H1 (cell line): ENCODE measurements around the gene RAB32. TPM values are rescaled to one million over a fixed set of nuclear protein-coding genes. Genes with fewer than 3 reads are reported as not detected.

Source experiments
- CTCF ChIA-PET: fragments of 300-600 bp; sonication (Branson Sonifier 250); formaldehyde crosslinking; loops from one replicate; lab custom pipeline; 2021; ENCODE audit not compliant: partially characterized antibody; lab: Charles Lee
- POLR2A ChIA-PET: fragments of 300-600 bp; sonication (Branson Sonifier 250); formaldehyde crosslinking; loops from one replicate; lab custom pipeline; 2021; ENCODE audit warnings: inconsistent platforms; ENCODE audit not compliant: partially characterized antibody; lab: Charles Lee
- DNase-seq, 2 experiments: peaks; one replicate each; pipeline versions ENCODE4 v3.0.0 to v3.0.0-alpha.2; 2010 to 2022; ENCODE audit warnings: low spot score in 2 of 2, low read depth in 1 of 2, mixed read lengths in 1 of 2
- FAIRE-seq: peaks from 2 replicates; lab custom pipeline; 2011; peaks lifted over from hg19 to GRCh38; lab: Jason Lieb, UNC
- H2AFZ ChIP-seq: 2 replicates; pipeline ENCODE4 v1.8.1; 2012; ENCODE audit warnings: low read length, inconsistent platforms
- H2AK5ac ChIP-seq: 2 replicates; pipeline ENCODE4 v1.6.1; 2013; ENCODE audit warnings: low read depth, low read length
- H2BK120ac ChIP-seq: replicated peaks from 2 replicates; pipeline ENCODE3; 2013; ENCODE audit warnings: low read depth, low read length, inconsistent platforms
- H2BK12ac ChIP-seq: 2 replicates; pipeline ENCODE4 v1.6.1; 2013; ENCODE audit warnings: low read depth, low read length
- H2BK15ac ChIP-seq: 2 replicates; pipeline ENCODE4 v1.6.1; 2013; ENCODE audit warnings: low read length
- H2BK20ac ChIP-seq: 2 replicates; pipeline ENCODE4 v1.6.1; 2013; ENCODE audit warnings: low read length
- H2BK5ac ChIP-seq: 2 replicates; pipeline ENCODE4 v1.6.1; 2013; ENCODE audit warnings: low read depth, low read length
- H3K14ac ChIP-seq: 2 replicates; pipeline ENCODE4 v1.6.1; 2013; ENCODE audit warnings: inconsistent platforms; ENCODE audit not compliant: insufficient read length
- H3K18ac ChIP-seq: 2 replicates; pipeline ENCODE4 v1.6.1; 2013; ENCODE audit warnings: low read length; ENCODE audit errors: extremely low read depth
- H3K23ac ChIP-seq: 2 replicates; pipeline ENCODE4 v1.6.1; 2013; ENCODE audit warnings: inconsistent platforms; ENCODE audit not compliant: insufficient read length
- H3K23me2 ChIP-seq: 2 replicates; pipeline ENCODE4 v1.6.1; 2013; ENCODE audit warnings: low read depth, low read length
- H3K27ac ChIP-seq: 2 replicates; pipeline ENCODE4 v1.6.1; 2011; ENCODE audit warnings: low read depth, low read length, inconsistent platforms
- H3K27me3 ChIP-seq, 4 experiments: replicated peaks in 1 of 4; 1 replicate in 1 of 4; 2 replicates in 3 of 4; pipeline versions ENCODE4 v1.6.1 to v1.8.1; 2011 to 2013; ENCODE audit warnings: low read length in 3 of 4, mild to moderate bottlenecking in 3 of 4, inconsistent platforms in 2 of 4, mixed read lengths in 2 of 4, moderate library complexity in 1 of 4; ENCODE audit not compliant: control insufficient read depth in 3 of 4, insufficient read depth in 3 of 4; ENCODE audit errors: extremely low read depth in 1 of 4
- H3K36me3 ChIP-seq, 4 experiments: 2 replicates each; pipeline versions ENCODE4 v1.6.1 to v1.8.1; 2011 to 2013; ENCODE audit warnings: mild to moderate bottlenecking in 4 of 4, low read length in 3 of 4, moderate library complexity in 2 of 4, control low read depth in 1 of 4, inconsistent platforms in 1 of 4; ENCODE audit not compliant: insufficient read depth in 4 of 4, control insufficient read depth in 2 of 4
- H3K4ac ChIP-seq: replicated peaks from 2 replicates; pipeline ENCODE3; 2013; ENCODE audit warnings: low read length, low read depth, mixed read lengths, inconsistent platforms; ENCODE audit not compliant: insufficient read length
- H3K4me1 ChIP-seq, 4 experiments: replicated peaks in 1 of 4; 1 replicate in 1 of 4; 2 replicates in 3 of 4; pipeline versions ENCODE4 v1.6.1 to v1.8.1; 2011 to 2013; ENCODE audit warnings: low read length in 3 of 4, inconsistent platforms in 2 of 4, mixed read lengths in 1 of 4; ENCODE audit not compliant: insufficient read depth in 4 of 4, control insufficient read depth in 3 of 4
- H3K4me2 ChIP-seq, 2 experiments: 2 replicates each; pipeline versions ENCODE4 v1.6.1 to v1.8.1; 2011 to 2013; ENCODE audit warnings: low read depth in 2 of 2, low read length in 2 of 2, control low read depth in 1 of 2, inconsistent platforms in 1 of 2, mild to moderate bottlenecking in 1 of 2; ENCODE audit not compliant: insufficient read depth in 1 of 2
- H3K4me3 ChIP-seq, 4 experiments: fragments of 200-600, 300-600 bp in 1 of 4; sonication (generic), shearing (Covaris generic), sonication (Bioruptor Twin) in 1 of 4; 2 replicates each; pipeline versions ENCODE4 v1.5.1 to v1.8.1; 2011 to 2016; ENCODE audit warnings: low read length in 4 of 4, low read depth in 3 of 4, control low read depth in 2 of 4, inconsistent platforms in 2 of 4, mild to moderate bottlenecking in 2 of 4, mixed read lengths in 1 of 4, moderate library complexity in 1 of 4; ENCODE audit not compliant: insufficient read depth in 2 of 4; ENCODE audit errors: extremely low read depth in 1 of 4
- H3K56ac ChIP-seq: replicated peaks from 2 replicates; pipeline ENCODE3; 2013; ENCODE audit warnings: low read depth, mild to moderate bottlenecking, mixed read lengths, low read length, inconsistent platforms; ENCODE audit not compliant: insufficient read length
- H3K79me1 ChIP-seq: 2 replicates; pipeline ENCODE4 v1.6.1; 2013; ENCODE audit warnings: low read depth, low read length, control low read depth
- H3K79me2 ChIP-seq, 2 experiments: 2 replicates each; pipeline versions ENCODE4 v1.6.1 to v1.8.1; 2012 to 2013; ENCODE audit warnings: low read length in 2 of 2, mild to moderate bottlenecking in 2 of 2, inconsistent platforms in 1 of 2; ENCODE audit not compliant: insufficient read depth in 2 of 2, control insufficient read depth in 1 of 2
- H3K9ac ChIP-seq, 4 experiments: replicated peaks in 1 of 4; 1 replicate in 1 of 4; 2 replicates in 3 of 4; pipeline versions ENCODE4 v1.6.1 to v1.8.1; 2011 to 2013; ENCODE audit warnings: low read depth in 3 of 4, low read length in 3 of 4, control low read depth in 2 of 4, mild to moderate bottlenecking in 2 of 4, moderate library complexity in 2 of 4, inconsistent platforms in 1 of 4; ENCODE audit errors: extremely low read depth in 1 of 4
- H3K9me3 ChIP-seq, 2 experiments: 2 replicates each; pipeline versions ENCODE4 v1.6.1 to v1.8.1; 2012 to 2013; ENCODE audit warnings: mild to moderate bottlenecking in 2 of 2, moderate library complexity in 2 of 2, control low read depth in 1 of 2, inconsistent platforms in 1 of 2, low read depth in 1 of 2, low read length in 1 of 2, mixed read lengths in 1 of 2; ENCODE audit not compliant: insufficient read depth in 2 of 2
- H4K20me1 ChIP-seq, 2 experiments: replicated peaks in 1 of 2; 2 replicates each; pipeline versions ENCODE3 to v1.8.1; 2011 to 2013; ENCODE audit warnings: inconsistent platforms in 2 of 2, low read length in 2 of 2, mild to moderate bottlenecking in 1 of 2; ENCODE audit not compliant: insufficient read depth in 2 of 2, control insufficient read depth in 1 of 2
- H4K5ac ChIP-seq: 2 replicates; pipeline ENCODE4 v1.6.1; 2013; ENCODE audit warnings: low read length, low read depth, mixed read lengths, inconsistent platforms; ENCODE audit not compliant: insufficient read length
- H4K8ac ChIP-seq: 2 replicates; pipeline ENCODE4 v1.8.0; 2013; ENCODE audit warnings: mild to moderate bottlenecking, moderate library complexity, low read length, inconsistent platforms; ENCODE audit not compliant: insufficient read depth; ENCODE audit errors: extremely low read depth
- H4K91ac ChIP-seq: replicated peaks from 2 replicates; pipeline ENCODE3; 2013; ENCODE audit warnings: low read length, mixed read lengths, inconsistent platforms; ENCODE audit not compliant: insufficient read length
- CTBP2 ChIP-seq: IDR thresholded peaks from 2 replicates; pipeline ENCODE4 v1.7.0; 2011; ENCODE audit warnings: borderline replicate concordance, mild to moderate bottlenecking, moderate library complexity, mixed read lengths, low read length; ENCODE audit not compliant: insufficient read depth, insufficient read length
- JUND ChIP-seq: IDR thresholded peaks from 2 replicates; pipeline ENCODE4 v1.6.1; 2011; ENCODE audit warnings: mild to moderate bottlenecking, improper control_type of control experiment, low read length
- SIN3A ChIP-seq, 2 experiments: IDR thresholded peaks in 1 of 2; conservative IDR thresholded peaks in 1 of 2; 2 replicates each; pipeline ENCODE4 v1.6.1; 2011 to 2012; ENCODE audit warnings: low read length in 2 of 2, improper control_type of control experiment in 1 of 2, low read depth in 1 of 2, mild to moderate bottlenecking in 1 of 2
- SUZ12 ChIP-seq: fragments of 200-600 bp; sonication (generic); IDR thresholded peaks from 2 replicates; pipeline ENCODE4 v1.6.1; 2012; ENCODE audit warnings: mild to moderate bottlenecking, inconsistent platforms, low read length, moderate library complexity, mixed read lengths
- TEAD4 ChIP-seq: IDR thresholded peaks from 2 replicates; pipeline ENCODE4 v1.6.1; 2012; ENCODE audit warnings: low read depth, low read length, inconsistent platforms, mixed read lengths
- WGBS, 2 experiments: shearing (Covaris generic) in 1 of 2; methylation state at CpG; one replicate each; pipeline versions ENCODE4 v1.1.6 to v1.1.7; 2013 to 2015; ENCODE audit warnings: low lambda C conversion rate in 2 of 2, mixed read lengths in 2 of 2, inconsistent platforms in 1 of 2, low coverage in 1 of 2, missing lambda C conversion rate in 1 of 2; ENCODE audit not compliant: insufficient replicate concordance in 2 of 2, insufficient coverage in 1 of 2, insufficient read length in 1 of 2; ENCODE audit errors: extremely low coverage in 1 of 2, missing lambda C conversion rate in 1 of 2; 5-methylcytosine and 5-hydroxymethylcytosine counted together
- polyA plus RNA-seq, 7 experiments: library from polyadenylated mRNA; depleted of rRNA in 3 of 7; stranded (reverse) in 5 of 7; unstranded in 2 of 7; fragments of >200 nt in 5 of 7; fragments of 200-250 nt in 2 of 7; gene quantifications; 1 replicate in 5 of 7; 2 replicates in 1 of 7; 4 replicates in 1 of 7; pipeline versions ENCODE4 v1.2.1 to v1.2.3, GENCODE V29; 2011 to 2013; ENCODE audit warnings: missing spikeins in 2 of 7, mixed read lengths in 2 of 7
- total RNA-seq: library from RNA; stranded (reverse); fragmentation: NEBNext Ultra II Directional; extraction: Animal tissue kit (Norgen Biotek cat#: 25700); gene quantifications from 2 replicates; pipeline ENCODE4 v1.2.1, GENCODE V29; 2021
- TF ChIP-seq, protein P1 (sequence below): IDR thresholded peaks from 2 replicates; pipeline ENCODE4 v1.6.1; 2012; ENCODE audit warnings: inconsistent platforms

Gene RAB32
- total and polyA plus RNA-seq, 2 of the 8 experiments (the other 6 are each of a cell fraction or from before 2014, with no cell fraction given), result 3.9 to 6.3 TPM

DNA sequence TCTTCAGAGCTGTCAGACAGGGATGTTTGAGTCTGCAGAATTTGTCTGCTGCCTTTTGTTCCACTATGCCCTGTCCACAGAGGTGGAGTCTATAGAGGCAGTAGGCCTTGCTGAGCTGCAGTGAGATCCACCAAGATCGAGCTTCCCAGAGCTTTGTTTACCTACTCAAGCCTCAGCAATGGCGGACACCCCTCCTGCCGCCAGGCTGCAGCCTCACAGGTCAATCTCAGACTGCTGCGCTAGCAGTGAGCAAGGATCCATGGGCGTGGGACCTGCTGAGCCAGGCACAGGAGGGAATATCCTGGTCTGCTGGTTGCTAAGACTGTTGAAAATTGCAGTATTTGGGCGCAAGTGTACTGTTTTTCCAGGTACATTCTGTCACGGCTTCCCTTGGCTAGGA is 28.4 kb upstream of the RAB32 start:
- H4K91ac ChIP-seq, result no peak overlapping the region
- no peak overlapping the region for H3K23ac ChIP-seq
- H3K4me1 ChIP-seq, result no peaks in the 10 kb centered on the region
- no peaks in the 10 kb centered on the region for H3K79me2 ChIP-seq
- ChIA-PET CTCF (no interaction called here), POLR2A (no interaction called here)
- FAIRE-seq (no peak), DNase-seq (no peak)
- no peak overlapping the region for H2BK15ac ChIP-seq
- no peak overlapping the region for H4K8ac ChIP-seq
- no peak overlapping the region for H2BK20ac ChIP-seq
- H4K20me1 ChIP-seq, result no peaks in the 10 kb centered on the region
- no peak overlapping the region for H3K4ac ChIP-seq
- no peak overlapping the region for H2BK120ac ChIP-seq
- no peaks in the 10 kb centered on the region; the same call in 1 of the 2 replicates for H3K23me2 ChIP-seq
- H3K4me3 ChIP-seq, result no peak overlapping the region
- no peaks in the 10 kb centered on the region for H3K79me1 ChIP-seq
- no peak overlapping the region for H3K27ac ChIP-seq
- H2AK5ac ChIP-seq, result no peak overlapping the region
- no peak overlapping the region for H2BK5ac ChIP-seq
- no peak overlapping the region for H2AFZ ChIP-seq
- no peak overlapping the region for H2BK12ac ChIP-seq
- WGBS, 2 experiments, result 93% methylated on average over 6 of the region's 7 CpGs; no CpG with 5 or more reads in 1 of the 2 experiments
- H3K4me2 ChIP-seq, result no peak overlapping the region
- H3K56ac ChIP-seq, result no peak overlapping the region
- H3K9ac ChIP-seq, result no peak overlapping the region
- no peak overlapping the region for H4K5ac ChIP-seq
- no peak for TF ChIP-seq SUZ12
- no peak for TF ChIP-seq JUND
- no peak for TF ChIP-seq CTBP2
- TF ChIP-seq SIN3A (conservative IDR thresholded peaks at IDR 0.05 in 1 of 2, IDR thresholded peaks at IDR 0.05 in 1 of 2; ENCODE audit: low read depth in 1 of 2, low read length in 2 of 2), result no peak
- no peak for TF ChIP-seq TEAD4
- TF ChIP-seq, protein P1, sequence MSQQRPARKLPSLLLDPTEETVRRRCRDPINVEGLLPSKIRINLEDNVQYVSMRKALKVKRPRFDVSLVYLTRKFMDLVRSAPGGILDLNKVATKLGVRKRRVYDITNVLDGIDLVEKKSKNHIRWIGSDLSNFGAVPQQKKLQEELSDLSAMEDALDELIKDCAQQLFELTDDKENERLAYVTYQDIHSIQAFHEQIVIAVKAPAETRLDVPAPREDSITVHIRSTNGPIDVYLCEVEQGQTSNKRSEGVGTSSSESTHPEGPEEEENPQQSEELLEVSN, result no peak
- H3K36me3 ChIP-seq, result no peaks in the 10 kb centered on the region
- H3K18ac ChIP-seq, result no peak overlapping the region
- H3K27me3 ChIP-seq, result no peaks in the 10 kb centered on the region
- no peak overlapping the region for H3K14ac ChIP-seq
- H3K9me3 ChIP-seq, result no peaks in the 10 kb centered on the region
